SK-N-SH (cell line): Measurements from ENCODE around the gene RGS6. TPM values are rescaled to one million over a fixed set of nuclear protein-coding genes. Genes with fewer than 3 reads are reported as not detected.

ENCODE experiments used
- CTCF ChIA-PET: fragments of 300-600, 350-600 bp; formaldehyde crosslinking; extraction: SDS; loops from one replicate; lab custom pipeline; 2021; lab: Yijun Ruan, JAX
- POLR2A ChIA-PET: fragments of 350-600 bp; sonication (Branson Sonifier 250); formaldehyde crosslinking; extraction: SDS; loops from one replicate; lab custom pipeline; 2020; ENCODE audit warnings: antibody characterized with exemption, inconsistent platforms; lab: Yijun Ruan, JAX
- DNase-seq: peaks from one replicate; pipeline ENCODE4 v3.0.0; 2012
- H2AFZ ChIP-seq: fragments of 200-600 bp; sonication (generic); 2 replicates; pipeline ENCODE4 v1.8.1; 2016; ENCODE audit warnings: antibody characterized with exemption, mild to moderate bottlenecking, low read depth
- H3F3A ChIP-seq: fragments of 200-600 bp; sonication (generic); replicated peaks from 2 replicates; pipeline ENCODE3; 2016; ENCODE audit warnings: antibody characterized with exemption, mild to moderate bottlenecking; ENCODE audit not compliant: insufficient read depth
- H3K27ac ChIP-seq, 2 experiments: fragments of 200-500 bp in 1 of 2; fragments of 200-600 bp in 1 of 2; sonication (Bioruptor generic) in 1 of 2; sonication (generic), shearing (Covaris generic) in 1 of 2; 2 replicates each; pipeline versions ENCODE4 v1.5.1 to v1.6.1; 2014 to 2016; ENCODE audit warnings: low read depth in 2 of 2, inconsistent platforms in 1 of 2, low read length in 1 of 2, mild to moderate bottlenecking in 1 of 2, mixed read lengths in 1 of 2
- H3K27me3 ChIP-seq: fragments of 200-600 bp; sonication (generic), shearing (Covaris generic); 2 replicates; pipeline ENCODE4 v1.6.1; 2016; ENCODE audit warnings: mixed run types; ENCODE audit not compliant: insufficient read depth
- H3K36me3 ChIP-seq, 2 experiments: fragments of 200-500 bp in 1 of 2; fragments of 200-600 bp in 1 of 2; sonication (Bioruptor generic) in 1 of 2; sonication (generic) in 1 of 2; replicated peaks in 1 of 2; 2 replicates each; pipeline versions ENCODE3 to v1.5.1; 2014 to 2016; ENCODE audit warnings: low read length in 1 of 2, mild to moderate bottlenecking in 1 of 2; ENCODE audit not compliant: insufficient read depth in 2 of 2, control insufficient read depth in 1 of 2
- H3K4me1 ChIP-seq, 2 experiments: fragments of 200-500 bp in 1 of 2; fragments of 200-600 bp in 1 of 2; sonication (Bioruptor generic) in 1 of 2; sonication (generic), shearing (Covaris generic) in 1 of 2; 2 replicates each; pipeline versions ENCODE4 v1.5.1 to v1.6.1; 2014 to 2016; ENCODE audit warnings: low read depth in 1 of 2, low read length in 1 of 2, mixed run types in 1 of 2; ENCODE audit not compliant: insufficient read depth in 2 of 2, control insufficient read depth in 1 of 2
- H3K4me2 ChIP-seq: fragments of 200-600 bp; sonication (generic), shearing (Covaris generic); 2 replicates; pipeline ENCODE4 v1.6.1; 2017; ENCODE audit warnings: mixed run types
- H3K4me3 ChIP-seq, 2 experiments: fragments of 200-500 bp in 1 of 2; fragments of 200-600 bp in 1 of 2; sonication (Bioruptor generic) in 1 of 2; sonication (generic), shearing (Covaris generic) in 1 of 2; 2 replicates each; pipeline versions ENCODE4 v1.5.1 to v1.8.1; 2014 to 2016; ENCODE audit warnings: low read depth in 2 of 2, inconsistent platforms in 1 of 2, low read length in 1 of 2, mild to moderate bottlenecking in 1 of 2, mixed read lengths in 1 of 2, moderate library complexity in 1 of 2
- H3K79me2 ChIP-seq: fragments of 200-600 bp; sonication (generic); 2 replicates; pipeline ENCODE4 v1.8.1; 2017; ENCODE audit warnings: mild to moderate bottlenecking; ENCODE audit not compliant: insufficient read depth
- H3K9ac ChIP-seq: fragments of 200-600 bp; sonication (generic); 2 replicates; pipeline ENCODE4 v1.6.1; 2017; ENCODE audit warnings: mixed run types
- H3K9me2 ChIP-seq: fragments of 200-600 bp; sonication (generic); 2 replicates; pipeline ENCODE4 v1.6.1; 2017; ENCODE audit warnings: mixed run types
- H3K9me3 ChIP-seq: fragments of 200-600 bp; sonication (generic); 2 replicates; pipeline ENCODE4 v1.6.1; 2017; ENCODE audit warnings: mixed run types, mild to moderate bottlenecking, moderate library complexity
- H4K20me1 ChIP-seq: fragments of 200-600 bp; sonication (generic); 2 replicates; pipeline ENCODE4 v1.6.1; 2017; ENCODE audit warnings: mild to moderate bottlenecking, mixed run types; ENCODE audit not compliant: insufficient read depth
- EP300 ChIP-seq, 2 experiments: IDR thresholded peaks; 2 replicates each; pipeline versions ENCODE4 v1.4.0 to v1.6.1; 2012; ENCODE audit warnings: borderline replicate concordance in 1 of 2, low read depth in 1 of 2, low read length in 1 of 2
- FOXJ3 ChIP-seq: sonication (generic); formaldehyde crosslinking; IDR thresholded peaks from 2 replicates; pipeline ENCODE4 v1.5.1; 2020; ENCODE audit warnings: mild to moderate bottlenecking, missing genetic modification reagents
- GABPA ChIP-seq: IDR thresholded peaks from 2 replicates; pipeline ENCODE4 v1.4.0; 2012; ENCODE audit warnings: low read depth, mild to moderate bottlenecking
- GATA2 ChIP-seq: sonication (generic); formaldehyde crosslinking; IDR thresholded peaks from 2 replicates; pipeline ENCODE4 v1.5.0; 2020; ENCODE audit warnings: mild to moderate bottlenecking, missing genetic modification reagents
- IRF3 ChIP-seq: fragments of 150-350 bp; IDR thresholded peaks from 2 replicates; pipeline ENCODE4 v1.6.1; 2016; ENCODE audit warnings: mild to moderate bottlenecking, low read depth, low read length
- MXI1 ChIP-seq: IDR thresholded peaks from 2 replicates; pipeline ENCODE4 v1.6.1; 2012; ENCODE audit warnings: mild to moderate bottlenecking, low read depth, low read length, improper control_type of control experiment
- RAD21 ChIP-seq: IDR thresholded peaks from 2 replicates; pipeline ENCODE4 v1.6.1; 2012; ENCODE audit warnings: mild to moderate bottlenecking, low read length
- RFX5 ChIP-seq: IDR thresholded peaks from 2 replicates; pipeline ENCODE4 v1.6.1; 2012; ENCODE audit warnings: mild to moderate bottlenecking, improper control_type of control experiment, low read length
- RXRA ChIP-seq: IDR thresholded peaks from 2 replicates; pipeline ENCODE4 v1.4.0; 2012; ENCODE audit warnings: low read depth, mild to moderate bottlenecking, borderline replicate concordance
- TCF12 ChIP-seq: IDR thresholded peaks from 2 replicates; pipeline ENCODE4 v1.4.0; 2012
- USF1 ChIP-seq: IDR thresholded peaks from 2 replicates; pipeline ENCODE4 v1.4.0; 2012; ENCODE audit warnings: low read depth, borderline replicate concordance
- USF2 ChIP-seq: fragments of 150-350 bp; IDR thresholded peaks from 2 replicates; pipeline ENCODE4 v1.6.1; 2017; ENCODE audit warnings: antibody characterized with exemption, low read length, low read depth, borderline replicate concordance
- ZBTB33 ChIP-seq: IDR thresholded peaks from 2 replicates; pipeline ENCODE4 v1.4.0; 2012; ENCODE audit warnings: low read depth, borderline replicate concordance
- WGBS: methylation state at CpG from one replicate; pipeline ENCODE4 v1.1.6; 2017; ENCODE audit warnings: low lambda C conversion rate; 5-methylcytosine and 5-hydroxymethylcytosine counted together
- polyA plus RNA-seq, 3 experiments: library from polyadenylated mRNA; depleted of rRNA; stranded (reverse); fragments of >200 nt; gene quantifications; 2 replicates each; pipeline ENCODE4 v1.2.3, GENCODE V29; 2012
- TF ChIP-seq, protein P1 (sequence below): IDR thresholded peaks from 2 replicates; pipeline ENCODE4 v1.4.0; 2012; ENCODE audit warnings: low read depth
- TF ChIP-seq, protein P2 (sequence below): IDR thresholded peaks from 2 replicates; pipeline ENCODE4; 2012

The RGS6 gene
- polyA plus RNA-seq, 1 of the 3 experiments (the other 2 are of a cell fraction): not detected

DNA sequence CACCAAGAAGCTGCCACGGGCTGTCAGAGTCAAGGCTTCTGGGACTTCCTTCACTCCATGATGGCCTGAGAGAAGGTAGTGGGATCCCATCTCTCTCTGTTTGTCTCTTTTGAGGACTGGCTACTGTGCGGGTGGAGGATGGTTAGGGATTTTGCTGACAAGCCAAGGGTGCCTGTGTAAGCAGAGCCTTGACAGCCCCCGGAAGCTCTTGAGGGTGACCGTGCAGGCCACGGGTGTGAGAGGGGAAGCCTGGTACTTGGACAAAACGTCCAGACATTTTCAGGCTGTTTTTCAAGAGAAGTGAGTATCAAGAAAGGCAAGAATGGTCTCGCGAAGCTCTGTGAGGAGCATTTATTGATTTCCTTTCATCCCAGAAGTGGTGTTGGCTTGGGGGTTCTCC lies 609.3 kb downstream of the RGS6 start (continued):
- TF ChIP-seq ZBTB33: no peak

DNA sequence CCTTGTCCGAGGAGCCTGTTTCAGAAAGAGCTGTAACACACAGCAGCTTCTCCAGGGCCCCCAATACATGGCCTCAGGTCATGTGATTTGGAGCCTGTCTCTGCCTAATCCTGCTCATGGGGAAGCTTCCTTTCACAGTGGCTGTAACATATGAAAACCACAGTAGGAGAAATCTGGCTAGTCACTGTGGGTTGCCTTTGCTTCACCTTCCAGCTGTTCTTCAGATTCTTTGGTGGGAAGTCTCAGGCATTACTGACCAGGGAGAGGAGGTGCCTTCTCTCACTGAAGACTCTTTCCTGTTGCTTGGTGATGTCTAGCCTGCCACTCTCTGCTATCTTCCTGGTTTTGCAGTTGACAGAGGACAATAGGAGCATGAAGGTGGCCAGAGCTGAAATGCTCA lies 611.1 kb downstream of the RGS6 start:
- no peak overlapping the region for H3K9ac ChIP-seq
- TF ChIP-seq EP300 (IDR thresholded peaks at IDR 0.05; ENCODE audit: borderline replicate concordance in 1 of 2, low read depth in 1 of 2, low read length in 1 of 2) (no peak), RAD21 (no peak), RFX5 (no peak), GATA2 (CRISPR knock-in tag) (no peak), TCF12 (no peak), USF2 (no peak), MXI1 (no peak), ZBTB33 (no peak), IRF3 (no peak), GABPA (no peak), RXRA (no peak), FOXJ3 (no peak), USF1 (no peak)
- TF ChIP-seq, protein P1, sequence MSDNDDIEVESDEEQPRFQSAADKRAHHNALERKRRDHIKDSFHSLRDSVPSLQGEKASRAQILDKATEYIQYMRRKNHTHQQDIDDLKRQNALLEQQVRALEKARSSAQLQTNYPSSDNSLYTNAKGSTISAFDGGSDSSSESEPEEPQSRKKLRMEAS: no peak
- TF ChIP-seq, protein P2, sequence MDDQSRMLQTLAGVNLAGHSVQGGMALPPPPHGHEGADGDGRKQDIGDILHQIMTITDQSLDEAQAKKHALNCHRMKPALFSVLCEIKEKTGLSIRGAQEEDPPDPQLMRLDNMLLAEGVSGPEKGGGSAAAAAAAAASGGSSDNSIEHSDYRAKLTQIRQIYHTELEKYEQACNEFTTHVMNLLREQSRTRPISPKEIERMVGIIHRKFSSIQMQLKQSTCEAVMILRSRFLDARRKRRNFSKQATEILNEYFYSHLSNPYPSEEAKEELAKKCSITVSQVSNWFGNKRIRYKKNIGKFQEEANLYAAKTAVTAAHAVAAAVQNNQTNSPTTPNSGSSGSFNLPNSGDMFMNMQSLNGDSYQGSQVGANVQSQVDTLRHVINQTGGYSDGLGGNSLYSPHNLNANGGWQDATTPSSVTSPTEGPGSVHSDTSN: no peak
- H3K79me2 ChIP-seq: no peaks in the 10 kb centered on the region
- POLR2A ChIA-PET: interaction anchor here (1.3 kb wide), 1 partner anchor 11 kb away, joined by 3 read pairs; no protein-coding TSS in a partner anchor
- H2AFZ ChIP-seq: no peak overlapping the region
- no peak for DNase-seq
- H3K27ac ChIP-seq: no peak overlapping the region
- H3K9me2 ChIP-seq: no peaks in the 10 kb centered on the region
- no peaks in the 10 kb centered on the region; the same call in 1 of the 2 replicates for H3K27me3 ChIP-seq
- peaks cover 0 to 9% of the 10 kb centered on the region in 2 experiments; a peak in 1 of 4 replicates for H3K4me1 ChIP-seq
- 20% methylated on average over 1 of the region's 1 CpG for WGBS
- no peaks in the 10 kb centered on the region for H3K9me3 ChIP-seq
- H3K4me3 ChIP-seq: no peak overlapping the region
- CTCF ChIA-PET: interaction anchor here (1.4 to 5.4 kb wide), 8 partner anchors 11 to 405 kb away, joined by 3 to 36 read pairs (median 10); no protein-coding TSS in a partner anchor
- H3K36me3 ChIP-seq: no peaks in the 10 kb centered on the region
- H3K4me2 ChIP-seq: no peak overlapping the region
- H4K20me1 ChIP-seq: no peaks in the 10 kb centered on the region
- H3F3A ChIP-seq: no peaks in the 10 kb centered on the region
